Testis (tissue), 2 donors: Measurements from ENCODE around the gene GFOD1.

Experiments used
- POLR2A ChIP-seq: fragments of 450-650 bp; IDR thresholded peaks from one replicate; pipeline ENCODE4 v1.6.1; 2017; ENCODE audit warnings: antibody characterized with exemption, mild to moderate bottlenecking, moderate library complexity
- TF ChIP-seq, protein P1 (sequence below), 3 experiments: fragments of 450-650 bp in 2 of 3; fragments of 200-600 bp in 1 of 3; sonication (generic) in 1 of 3; IDR thresholded peaks; one replicate each; pipeline ENCODE4 v1.5.1; 2016 to 2019; ENCODE audit warnings: antibody characterized with exemption in 3 of 3, mild to moderate bottlenecking in 2 of 3, moderate library complexity in 1 of 3

DNA sequence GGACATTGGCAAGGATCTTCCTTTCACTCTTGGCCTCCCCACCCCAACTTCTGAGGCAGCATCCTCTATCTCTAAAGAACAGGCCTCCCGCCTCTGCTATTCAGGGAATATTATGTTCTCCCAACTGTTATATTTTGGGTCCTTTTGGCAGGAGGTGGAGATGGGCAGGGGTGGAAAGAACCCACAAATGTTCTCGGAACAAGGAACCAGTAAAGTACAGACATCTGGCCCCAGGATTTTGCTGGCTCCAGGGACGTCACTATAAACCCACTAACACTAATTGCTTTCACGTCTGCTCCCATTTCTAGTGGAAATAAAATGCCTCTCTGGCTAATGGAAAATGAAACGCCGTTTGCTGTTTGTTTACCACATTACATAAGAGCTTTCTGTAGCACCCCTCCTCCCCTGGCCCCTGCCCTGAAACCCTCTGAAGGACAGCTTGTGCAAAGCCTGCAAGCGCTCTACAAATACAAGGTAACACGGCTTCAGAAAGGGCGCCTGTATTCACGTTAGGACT lies 81.4 kb downstream of the GFOD1 start:
- TF ChIP-seq, protein P1, sequence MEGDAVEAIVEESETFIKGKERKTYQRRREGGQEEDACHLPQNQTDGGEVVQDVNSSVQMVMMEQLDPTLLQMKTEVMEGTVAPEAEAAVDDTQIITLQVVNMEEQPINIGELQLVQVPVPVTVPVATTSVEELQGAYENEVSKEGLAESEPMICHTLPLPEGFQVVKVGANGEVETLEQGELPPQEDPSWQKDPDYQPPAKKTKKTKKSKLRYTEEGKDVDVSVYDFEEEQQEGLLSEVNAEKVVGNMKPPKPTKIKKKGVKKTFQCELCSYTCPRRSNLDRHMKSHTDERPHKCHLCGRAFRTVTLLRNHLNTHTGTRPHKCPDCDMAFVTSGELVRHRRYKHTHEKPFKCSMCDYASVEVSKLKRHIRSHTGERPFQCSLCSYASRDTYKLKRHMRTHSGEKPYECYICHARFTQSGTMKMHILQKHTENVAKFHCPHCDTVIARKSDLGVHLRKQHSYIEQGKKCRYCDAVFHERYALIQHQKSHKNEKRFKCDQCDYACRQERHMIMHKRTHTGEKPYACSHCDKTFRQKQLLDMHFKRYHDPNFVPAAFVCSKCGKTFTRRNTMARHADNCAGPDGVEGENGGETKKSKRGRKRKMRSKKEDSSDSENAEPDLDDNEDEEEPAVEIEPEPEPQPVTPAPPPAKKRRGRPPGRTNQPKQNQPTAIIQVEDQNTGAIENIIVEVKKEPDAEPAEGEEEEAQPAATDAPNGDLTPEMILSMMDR (IDR thresholded peaks at IDR 0.05), result no peak
- TF ChIP-seq POLR2A, result no peak
